Upper lobe of left lung (tissue), 6 donors: ENCODE results near the gene METTL9. TPM values are rescaled to one million over a fixed set of nuclear protein-coding genes. Genes with fewer than 3 reads are reported as not detected.
A peak's percentile ranks its signal among the peaks of the same experiment; 100 is the strongest.
"Not testable (repeated sequence)": the region's sequence is repeated elsewhere in the genome, so short reads cannot be mapped to it uniquely, and the experiment has no call there.

Experiments
- ATAC-seq, 2 donors: fragments of 200-7000 bp; cut with Tn5 transposase; one replicate each; pipeline ENCODE4 v1.9.1; 2022; ENCODE audit warnings: mild to moderate bottlenecking in 2 of 2, moderate library complexity in 2 of 2; ENCODE audit not compliant: low FRiP score in 2 of 2
- DNase-seq, 2 donors: peaks; one replicate each; pipeline ENCODE4 v3.0.0-alpha.2; 2019 to 2020
- H3K27ac ChIP-seq, 4 donors: fragments of 200-600 bp; sonication (generic); one replicate each; pipeline ENCODE4 v1.5.1; 2016 to 2019
- H3K27me3 ChIP-seq, 4 donors: fragments of 200-600 bp; sonication (generic); one replicate each; pipeline ENCODE4 v1.5.1; 2017 to 2019
- H3K36me3 ChIP-seq, 4 donors: fragments of 200-600 bp; sonication (generic); one replicate each; pipeline ENCODE4 v1.5.1; 2016 to 2019
- H3K4me1 ChIP-seq, 4 donors: fragments of 200-600 bp; sonication (generic); one replicate each; pipeline ENCODE4 v1.5.1; 2018 to 2019
- H3K4me3 ChIP-seq, 4 donors: fragments of 200-600 bp; sonication (generic); one replicate each; pipeline ENCODE4 v1.5.1; 2017 to 2019; ENCODE audit warnings: mild to moderate bottlenecking in 2 of 4, moderate library complexity in 1 of 4
- H3K9me3 ChIP-seq, 4 donors: fragments of 200-600 bp; sonication (generic); one replicate each; pipeline ENCODE4 v1.5.1; 2018 to 2019
- EP300 ChIP-seq, 4 donors: sonication (generic); formaldehyde crosslinking; IDR thresholded peaks; one replicate each; pipeline ENCODE4 v1.5.1; 2017; ENCODE audit warnings: antibody characterized with exemption in 4 of 4, control low read depth in 2 of 4
- POLR2A ChIP-seq, 4 donors: fragments of 450-650 bp; IDR thresholded peaks; one replicate each; pipeline ENCODE4 v1.5.1; 2016 to 2017; ENCODE audit warnings: antibody characterized with exemption in 4 of 4, mild to moderate bottlenecking in 2 of 4
- POLR2AphosphoS5 ChIP-seq, 2 donors: sonication (generic); formaldehyde crosslinking; IDR thresholded peaks; one replicate each; pipeline ENCODE4 v1.5.1; 2017; ENCODE audit warnings: antibody characterized with exemption in 2 of 2
- WGBS, 2 donors: methylation state at CpG; one replicate each; pipeline ENCODE4 v1.1.5; 2017 to 2018; 5-methylcytosine and 5-hydroxymethylcytosine counted together
- total RNA-seq, 6 donors: library from RNA; depleted of rRNA in 4 of 6; stranded (reverse); fragments of >200 nt in 4 of 6; gene quantifications; one replicate each; pipeline versions ENCODE4 v1.1.0 to v1.2.1, GENCODE V29; 2016 to 2021
- TF ChIP-seq, protein P1 (sequence below), 6 experiments: fragments of 450-650 bp in 4 of 6; fragments of 200-600 bp in 2 of 6; sonication (generic) in 2 of 6; IDR thresholded peaks; one replicate each; pipeline ENCODE4 v1.5.1; 2016 to 2019; ENCODE audit warnings: antibody characterized with exemption in 6 of 6
- donor health status: DM: no; HTN: no; CAD: no; lungs with moderate emphysema.
- donor health status: DM: no; HTN: yes; CAD: no; lungs with severe emphysema.

METTL9 gene
- total RNA-seq, 6 donors from 2014 or later: 57.1 to 120 (median 93.3) TPM

DNA sequence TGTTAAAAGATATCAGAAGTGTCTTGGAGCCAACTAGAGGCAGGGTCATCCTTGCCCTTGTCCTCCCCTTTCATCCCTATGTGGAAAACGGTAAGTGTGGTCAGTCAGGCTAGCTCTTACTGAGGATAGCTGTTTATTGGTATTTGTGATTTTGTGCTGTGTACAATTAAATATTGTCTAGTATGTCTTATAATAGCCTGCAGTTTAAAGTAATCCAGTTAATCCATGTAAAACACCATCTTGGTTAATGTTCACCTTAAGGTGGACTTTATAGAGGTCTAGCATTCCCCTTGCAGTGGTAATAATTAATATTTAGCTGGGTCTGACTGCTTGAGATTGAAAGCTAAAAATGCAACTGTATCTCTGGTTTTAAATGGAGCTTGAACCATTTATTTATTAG is 25.6 kb downstream of the METTL9 start:
- Histone ChIP-seq H3K4me3 (no peak overlapping the region), H3K27me3 (no peaks in the 10 kb centered on the region), H3K9me3 (no peaks in the 10 kb centered on the region), H3K4me1 (peaks cover 7 to 16% (median 9%) of the 10 kb centered on the region in 4 donors), H3K27ac (no peak overlapping the region), H3K36me3 (peaks cover 0 to 54% (median 15%) of the 10 kb centered on the region in 4 donors)
- WGBS, 2 donors: 50 to 81% methylated on average over 1 of the region's 1 CpG
- DNase-seq: no peak
- ATAC-seq: no peak
- TF ChIP-seq, protein P1, sequence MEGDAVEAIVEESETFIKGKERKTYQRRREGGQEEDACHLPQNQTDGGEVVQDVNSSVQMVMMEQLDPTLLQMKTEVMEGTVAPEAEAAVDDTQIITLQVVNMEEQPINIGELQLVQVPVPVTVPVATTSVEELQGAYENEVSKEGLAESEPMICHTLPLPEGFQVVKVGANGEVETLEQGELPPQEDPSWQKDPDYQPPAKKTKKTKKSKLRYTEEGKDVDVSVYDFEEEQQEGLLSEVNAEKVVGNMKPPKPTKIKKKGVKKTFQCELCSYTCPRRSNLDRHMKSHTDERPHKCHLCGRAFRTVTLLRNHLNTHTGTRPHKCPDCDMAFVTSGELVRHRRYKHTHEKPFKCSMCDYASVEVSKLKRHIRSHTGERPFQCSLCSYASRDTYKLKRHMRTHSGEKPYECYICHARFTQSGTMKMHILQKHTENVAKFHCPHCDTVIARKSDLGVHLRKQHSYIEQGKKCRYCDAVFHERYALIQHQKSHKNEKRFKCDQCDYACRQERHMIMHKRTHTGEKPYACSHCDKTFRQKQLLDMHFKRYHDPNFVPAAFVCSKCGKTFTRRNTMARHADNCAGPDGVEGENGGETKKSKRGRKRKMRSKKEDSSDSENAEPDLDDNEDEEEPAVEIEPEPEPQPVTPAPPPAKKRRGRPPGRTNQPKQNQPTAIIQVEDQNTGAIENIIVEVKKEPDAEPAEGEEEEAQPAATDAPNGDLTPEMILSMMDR (IDR thresholded peaks at IDR 0.05): no peak

DNA sequence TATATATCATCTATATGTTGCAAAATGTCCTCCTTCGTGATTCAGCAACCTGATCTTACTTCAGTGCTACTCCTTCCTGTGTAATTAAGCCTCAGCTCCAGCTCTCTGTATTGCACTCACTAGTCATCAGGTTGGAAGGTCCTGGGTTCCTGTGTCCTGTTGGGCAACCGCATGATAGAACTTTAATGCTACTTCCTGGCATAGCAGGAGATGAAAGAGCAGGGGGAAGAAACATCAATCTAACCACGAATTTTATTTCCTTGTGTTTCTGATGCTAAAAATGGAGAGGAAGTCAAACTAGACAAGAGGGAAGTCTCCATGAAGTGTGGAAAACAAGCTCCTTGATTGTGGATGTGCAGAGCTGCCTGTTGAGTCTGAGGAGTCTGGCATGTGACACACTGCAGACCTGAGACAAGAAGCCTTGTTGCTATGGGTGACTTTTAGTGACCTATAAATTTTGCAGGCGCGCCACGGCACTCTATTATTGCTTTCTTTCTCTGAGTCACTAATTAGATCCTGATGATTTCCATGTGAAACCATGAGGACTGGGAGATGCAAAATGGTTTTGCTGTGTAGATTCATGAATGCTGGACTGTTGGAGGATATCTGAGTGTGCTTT is 27.4 kb downstream of the METTL9 start:
- peaks cover 8 to 19% (median 16%) of the 10 kb centered on the region in 4 donors for H3K4me1 ChIP-seq
- peaks cover 0 to 53% (median 17%) of the 10 kb centered on the region in 4 donors for H3K36me3 ChIP-seq
- ATAC-seq (peak; percentile 67 to 75), DNase-seq (peak in 1 of 2 donors; percentile 51)
- TF ChIP-seq POLR2AphosphoS5 (IDR thresholded peaks at IDR 0.05) (no peak), POLR2A (IDR thresholded peaks at IDR 0.05) (no peak), EP300 (IDR thresholded peaks at IDR 0.05) (no peak)
- TF ChIP-seq, protein P1 (IDR thresholded peaks at IDR 0.05): no peak
- H3K9me3 ChIP-seq: no peaks in the 10 kb centered on the region
- H3K27me3 ChIP-seq: no peaks in the 10 kb centered on the region
- no peak overlapping the region for H3K4me3 ChIP-seq
- WGBS, 2 donors: 45 to 52% methylated on average over 6 of the region's 6 CpGs
- H3K27ac ChIP-seq: peak overlapping the region in 3 of 4 donors; percentile 32 to 63 (median 49)

DNA sequence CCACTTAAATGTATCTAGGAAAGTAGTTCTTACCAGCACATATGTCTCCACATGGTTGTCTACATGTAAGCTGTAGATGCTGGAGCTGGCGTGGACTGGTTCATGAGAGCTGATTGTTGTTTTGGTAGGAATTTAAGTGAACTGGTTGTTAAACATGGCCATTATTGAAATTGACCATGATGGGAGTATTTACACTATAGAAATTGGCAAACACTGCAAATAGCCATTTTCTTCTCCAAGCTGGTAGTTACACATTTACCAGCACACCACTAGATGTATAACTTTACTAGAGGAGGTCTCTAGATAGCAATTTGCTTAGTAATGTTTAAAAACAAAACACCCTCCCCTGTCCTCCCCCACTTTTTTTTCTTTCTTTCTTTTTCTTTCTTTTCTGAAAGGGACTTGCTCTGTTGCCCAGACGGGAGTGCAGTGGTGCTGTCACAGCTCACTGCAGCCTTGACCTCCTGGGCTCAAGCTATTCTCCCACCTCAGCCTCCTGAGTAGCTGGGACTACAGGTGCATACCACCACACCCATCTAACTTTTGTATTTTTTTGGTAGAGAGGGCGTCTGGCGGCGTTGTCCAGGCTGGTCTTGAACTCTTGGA is 28.8 kb downstream of the METTL9 start:
- ATAC-seq: no peak

DNA sequence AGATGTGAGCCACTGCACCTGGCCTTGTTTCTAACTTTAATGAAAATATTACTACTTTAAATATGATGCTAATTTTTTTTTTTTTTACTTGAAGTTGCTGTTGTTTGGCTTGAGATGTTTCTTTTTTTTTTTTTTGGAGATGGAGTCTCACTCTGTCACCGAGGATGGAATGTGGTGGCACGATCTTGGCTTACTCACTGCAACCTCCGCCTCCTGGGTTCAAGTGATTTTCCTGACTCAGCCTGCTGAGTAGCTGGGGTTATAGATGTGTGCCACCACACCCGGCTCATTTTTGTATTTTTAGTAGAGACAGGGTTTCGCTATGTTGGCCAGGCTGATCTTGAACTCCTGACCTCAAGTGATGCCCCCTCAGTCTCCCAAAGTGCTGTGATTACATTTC is 29.4 kb downstream of the METTL9 start:
- peaks cover 0 to 49% (median 17%) of the 10 kb centered on the region in 4 donors for H3K36me3 ChIP-seq
- no peak for ATAC-seq
- TF ChIP-seq POLR2A (IDR thresholded peaks at IDR 0.05): no peak
- no peak for TF ChIP-seq EP300 (IDR thresholded peaks at IDR 0.05)
- TF ChIP-seq POLR2AphosphoS5 (IDR thresholded peaks at IDR 0.05): no peak
- TF ChIP-seq, protein P1 (IDR thresholded peaks at IDR 0.05): no peak
- peaks cover 8 to 26% (median 19%) of the 10 kb centered on the region in 4 donors for H3K4me1 ChIP-seq
- no peaks in the 10 kb centered on the region for H3K9me3 ChIP-seq
- H3K27ac ChIP-seq: no peak overlapping the region
- no peak overlapping the region for H3K4me3 ChIP-seq
- no peaks in the 10 kb centered on the region for H3K27me3 ChIP-seq
- WGBS, 2 donors: 93 to 94% methylated on average over 5 of the region's 5 CpGs
- DNase-seq: no peak

More for the DNA sequence above, 28.8 kb downstream of the METTL9 start:
- TF ChIP-seq, protein P1 (IDR thresholded peaks at IDR 0.05): no peak
- TF ChIP-seq POLR2AphosphoS5 (IDR thresholded peaks at IDR 0.05) (no peak), EP300 (IDR thresholded peaks at IDR 0.05) (no peak), POLR2A (IDR thresholded peaks at IDR 0.05) (no peak)
- Histone ChIP-seq H3K27me3 (no peaks in the 10 kb centered on the region), H3K4me1 (peaks cover 8 to 26% (median 19%) of the 10 kb centered on the region in 4 donors), H3K27ac (no peak overlapping the region), H3K4me3 (no peak overlapping the region), H3K36me3 (peaks cover 0 to 53% (median 17%) of the 10 kb centered on the region in 4 donors), H3K9me3 (no peaks in the 10 kb centered on the region)
- WGBS, 2 donors: 98 to 99% methylated on average over 5 of the region's 5 CpGs
- no peak for DNase-seq

DNA sequence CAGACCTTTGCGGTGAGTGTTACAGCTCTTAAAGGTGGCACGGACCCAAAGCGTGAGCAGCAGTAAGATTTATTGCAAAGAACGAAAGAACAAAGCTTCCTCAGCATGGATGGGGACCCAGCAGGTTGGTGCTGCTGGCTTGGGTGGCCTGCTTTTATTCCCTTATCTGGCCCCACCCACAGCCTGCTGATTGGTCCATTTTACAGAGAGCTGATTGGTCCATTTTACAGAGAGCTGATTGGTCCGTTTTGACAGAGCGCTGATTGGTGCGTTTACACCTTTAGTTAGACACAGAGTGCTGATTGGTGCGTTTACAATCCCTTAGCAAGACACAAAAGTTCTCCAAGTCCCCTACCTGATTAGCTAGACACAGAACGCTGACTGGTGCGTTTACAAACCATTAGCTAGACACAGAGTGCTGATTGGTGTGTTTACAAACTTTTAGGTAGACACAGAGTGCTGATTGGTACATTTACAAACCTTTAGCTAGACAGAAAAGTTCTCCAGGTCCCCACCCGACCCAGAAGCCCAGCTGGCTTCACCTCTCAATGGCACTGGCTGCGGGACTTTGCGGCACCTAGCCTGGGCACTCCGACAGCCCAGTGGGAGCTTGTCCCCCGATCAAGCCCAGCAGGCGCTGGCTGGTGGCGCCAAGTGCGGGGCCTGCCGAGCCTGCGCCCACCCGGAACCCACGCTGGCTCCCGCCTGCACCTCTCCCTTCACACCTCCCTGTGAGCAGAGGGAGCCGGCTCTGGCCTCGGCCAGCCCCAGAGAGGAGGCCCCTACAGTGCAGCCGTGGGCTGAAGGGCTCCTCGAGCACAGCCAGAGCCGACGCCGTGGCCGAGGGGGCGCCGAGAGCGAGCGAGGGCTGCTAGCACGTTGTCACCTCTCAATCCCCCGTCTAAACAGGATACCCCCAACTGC is 30.5 kb downstream of the METTL9 start:
- peaks cover 8 to 26% (median 19%) of the 10 kb centered on the region in 4 donors for H3K4me1 ChIP-seq
- ATAC-seq, H3K27me3 ChIP-seq, H3K27ac ChIP-seq, H3K4me3 ChIP-seq, H3K9me3 ChIP-seq: not testable (repeated sequence)
- peak in 1 of 2 donors; percentile 79 for DNase-seq
- peaks cover 0 to 51% (median 17%) of the 10 kb centered on the region in 4 donors for H3K36me3 ChIP-seq
- WGBS, 2 donors: 95 to 97% methylated on average over 10 to 27 of the region's 37 CpGs

DNA sequence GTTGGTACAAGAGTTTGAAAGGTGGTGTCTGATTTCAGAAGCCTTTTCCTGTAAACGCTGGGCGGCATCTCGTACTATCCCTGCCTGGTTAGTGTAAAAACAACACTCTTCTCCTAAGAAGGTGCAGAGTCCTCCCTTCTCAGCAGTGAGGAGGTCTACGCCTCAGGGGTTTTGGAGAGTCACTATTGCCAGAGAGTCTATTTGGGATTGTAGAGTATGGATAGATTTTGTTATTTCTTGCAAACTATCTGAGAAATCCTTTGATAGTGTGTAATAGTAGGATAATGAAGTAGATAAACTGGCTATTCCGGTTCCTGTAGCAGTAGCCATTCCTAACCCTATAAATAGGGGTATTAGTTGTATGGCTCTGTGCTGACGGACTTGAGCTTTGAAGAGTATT is 31.5 kb downstream of the METTL9 start:
- WGBS, 2 donors: 70 to 81% methylated on average over 6 of the region's 6 CpGs
- DNase-seq, ATAC-seq, H3K27ac ChIP-seq, H3K9me3 ChIP-seq, H3K27me3 ChIP-seq, H3K4me3 ChIP-seq: not testable (repeated sequence)
- Histone ChIP-seq H3K4me1 (peaks cover 6 to 25% (median 18%) of the 10 kb centered on the region in 4 donors), H3K36me3 (peaks cover 0 to 42% (median 14%) of the 10 kb centered on the region in 4 donors)

DNA sequence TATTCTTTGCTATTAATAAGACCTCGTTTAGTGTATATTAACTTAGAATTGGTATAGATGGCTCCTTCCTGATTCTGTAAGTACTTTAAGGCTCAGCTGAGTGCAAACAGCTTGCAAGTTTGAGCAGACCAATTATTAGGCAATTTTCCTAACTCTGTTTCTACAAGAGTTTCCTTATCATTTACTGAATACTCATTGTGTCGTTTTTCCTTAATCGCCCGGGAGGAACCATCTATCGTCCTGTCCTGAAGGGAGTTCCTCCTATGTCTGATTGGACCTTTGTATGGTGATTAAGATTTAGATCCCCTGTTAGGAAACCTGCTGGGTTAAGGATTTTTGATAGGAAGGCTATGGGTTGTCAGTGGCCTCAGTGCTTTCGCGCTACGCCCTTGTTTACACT is 32.0 kb downstream of the METTL9 start:
- not testable (repeated sequence) for ATAC-seq, H3K27ac ChIP-seq, H3K9me3 ChIP-seq, H3K27me3 ChIP-seq, H3K4me3 ChIP-seq, DNase-seq
- 55 to 66% methylated on average over 8 of the region's 8 CpGs for WGBS, 2 donors
- Histone ChIP-seq H3K4me1 (peaks cover 1 to 20% (median 13%) of the 10 kb centered on the region in 4 donors), H3K36me3 (peaks cover 0 to 40% (median 14%) of the 10 kb centered on the region in 4 donors)
